ENCODE results near the gene PTPRT. TPM values are rescaled to one million over a fixed set of nuclear protein-coding genes. Genes with fewer than 3 reads are reported as not detected.

Gene PTPRT
- total RNA-seq, 1 donor from 2014 or later: 23.5 TPM

DNA sequence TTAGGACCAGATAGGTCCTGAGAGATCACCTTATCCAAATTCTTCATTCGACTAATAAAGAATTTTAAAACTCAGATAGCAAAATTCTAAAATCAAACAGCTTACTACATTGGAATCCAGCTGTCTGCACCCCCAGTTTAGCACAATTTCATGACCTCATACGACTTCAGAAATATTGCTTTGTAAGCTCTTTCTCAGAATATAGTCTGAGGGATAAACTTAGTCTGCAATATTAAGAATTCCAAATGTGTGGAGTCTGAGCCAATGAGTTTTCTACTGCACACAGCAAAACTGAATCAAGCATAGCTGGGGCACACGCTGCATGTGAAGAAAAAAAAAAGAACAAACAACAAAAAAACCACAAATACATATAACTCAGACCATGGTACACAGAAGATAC is 1029.9 kb downstream of the PTPRT start:
- Histone ChIP-seq H3K36me3 (no peaks in the 10 kb centered on the region), H3K27ac (no peak overlapping the region), H3K4me3 (no peak overlapping the region), H3K27me3 (no peaks in the 10 kb centered on the region), H3K4me1 (no peaks in the 10 kb centered on the region), H3K9me3 (no peaks in the 10 kb centered on the region)
- TF ChIP-seq, protein P1, sequence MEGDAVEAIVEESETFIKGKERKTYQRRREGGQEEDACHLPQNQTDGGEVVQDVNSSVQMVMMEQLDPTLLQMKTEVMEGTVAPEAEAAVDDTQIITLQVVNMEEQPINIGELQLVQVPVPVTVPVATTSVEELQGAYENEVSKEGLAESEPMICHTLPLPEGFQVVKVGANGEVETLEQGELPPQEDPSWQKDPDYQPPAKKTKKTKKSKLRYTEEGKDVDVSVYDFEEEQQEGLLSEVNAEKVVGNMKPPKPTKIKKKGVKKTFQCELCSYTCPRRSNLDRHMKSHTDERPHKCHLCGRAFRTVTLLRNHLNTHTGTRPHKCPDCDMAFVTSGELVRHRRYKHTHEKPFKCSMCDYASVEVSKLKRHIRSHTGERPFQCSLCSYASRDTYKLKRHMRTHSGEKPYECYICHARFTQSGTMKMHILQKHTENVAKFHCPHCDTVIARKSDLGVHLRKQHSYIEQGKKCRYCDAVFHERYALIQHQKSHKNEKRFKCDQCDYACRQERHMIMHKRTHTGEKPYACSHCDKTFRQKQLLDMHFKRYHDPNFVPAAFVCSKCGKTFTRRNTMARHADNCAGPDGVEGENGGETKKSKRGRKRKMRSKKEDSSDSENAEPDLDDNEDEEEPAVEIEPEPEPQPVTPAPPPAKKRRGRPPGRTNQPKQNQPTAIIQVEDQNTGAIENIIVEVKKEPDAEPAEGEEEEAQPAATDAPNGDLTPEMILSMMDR (IDR thresholded peaks at IDR 0.05): no peak
- no peak for DNase-seq (ENCODE audit: low spot score in 2 of 2)
- intact Hi-C loops (cut with DNase I): no loop called here

DNA sequence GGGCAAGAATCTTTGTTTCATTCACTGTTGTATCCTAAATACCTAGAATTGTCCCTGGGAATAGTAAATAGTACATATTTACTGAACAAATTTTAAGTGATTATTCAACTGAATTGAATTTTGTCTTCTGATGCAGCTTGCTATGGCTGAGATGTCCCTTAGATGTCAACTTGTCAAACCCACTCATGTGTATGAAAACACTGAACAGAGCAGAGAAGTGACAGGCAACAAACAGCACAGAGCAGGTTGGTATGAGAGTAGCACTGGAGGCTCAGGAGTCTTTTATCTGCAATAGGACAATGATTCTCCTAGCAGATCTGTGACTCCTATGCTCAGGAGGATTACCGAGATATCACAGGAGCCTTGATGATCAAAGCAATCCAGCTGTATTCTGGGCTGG is 1031.4 kb downstream of the PTPRT start:
- H3K36me3 ChIP-seq: no peaks in the 10 kb centered on the region
- H3K4me3 ChIP-seq: no peak overlapping the region
- intact Hi-C loops (cut with DNase I): no loop called here
- no peaks in the 10 kb centered on the region for H3K4me1 ChIP-seq
- TF ChIP-seq, protein P1 (IDR thresholded peaks at IDR 0.05): no peak
- no peak overlapping the region for H3K27ac ChIP-seq
- H3K27me3 ChIP-seq: no peaks in the 10 kb centered on the region
- no peaks in the 10 kb centered on the region for H3K9me3 ChIP-seq
- DNase-seq (ENCODE audit: low spot score in 2 of 2): no peak

DNA sequence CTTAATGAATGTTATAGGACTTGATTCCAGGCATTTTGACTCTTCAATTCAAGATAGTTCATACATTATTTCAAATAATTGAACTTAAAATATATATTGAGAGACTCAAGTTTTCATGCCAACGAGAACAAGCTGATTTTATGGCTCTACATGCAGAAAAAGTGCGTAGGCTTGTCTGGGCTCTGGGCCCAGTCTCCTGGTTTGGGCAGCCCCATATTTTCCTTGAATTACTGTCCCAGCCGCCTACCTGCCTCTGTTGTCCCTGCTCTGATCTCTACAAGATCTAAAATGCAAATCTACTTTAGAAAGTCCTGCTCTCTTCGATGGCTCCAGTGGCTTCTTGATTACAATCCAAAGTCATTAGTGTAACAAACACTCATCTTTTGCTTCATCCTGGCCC is 1034.1 kb downstream of the PTPRT start:
- H3K27ac ChIP-seq: no peak overlapping the region
- TF ChIP-seq, protein P1 (IDR thresholded peaks at IDR 0.05): no peak
- H3K9me3 ChIP-seq: no peaks in the 10 kb centered on the region
- no peak for DNase-seq (ENCODE audit: low spot score in 2 of 2)
- no peaks in the 10 kb centered on the region for H3K4me1 ChIP-seq
- no peaks in the 10 kb centered on the region for H3K36me3 ChIP-seq
- intact Hi-C loops (cut with DNase I): no loop called here
- no peak overlapping the region for H3K4me3 ChIP-seq
- no peaks in the 10 kb centered on the region for H3K27me3 ChIP-seq

DNA sequence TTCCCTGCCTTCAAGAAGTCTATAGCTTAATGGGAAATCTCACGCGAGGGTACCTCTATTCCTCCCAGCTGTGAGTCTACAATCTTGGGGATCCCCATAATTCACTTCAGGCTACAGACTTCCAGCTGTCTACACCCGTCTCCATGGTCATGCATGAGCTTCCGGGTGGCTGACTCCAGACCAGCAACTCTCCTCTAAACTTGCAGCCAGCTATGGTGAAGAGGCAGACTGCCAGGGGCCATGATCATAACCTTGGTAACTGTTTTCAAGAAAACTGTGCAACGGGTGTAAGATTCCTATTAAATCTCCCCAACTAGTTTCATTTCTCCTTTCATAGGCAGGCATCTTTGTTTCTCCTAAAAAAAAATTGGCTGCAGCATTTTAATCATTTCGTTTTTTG is 1037.1 kb downstream of the PTPRT start:
- Histone ChIP-seq H3K4me3 (no peak overlapping the region), H3K27ac (no peak overlapping the region), H3K9me3 (no peaks in the 10 kb centered on the region), H3K4me1 (no peaks in the 10 kb centered on the region), H3K36me3 (no peaks in the 10 kb centered on the region), H3K27me3 (no peaks in the 10 kb centered on the region)
- DNase-seq (ENCODE audit: low spot score in 2 of 2): no peak
- intact Hi-C loops (cut with DNase I): no loop called here
- TF ChIP-seq, protein P1 (IDR thresholded peaks at IDR 0.05): no peak

DNA sequence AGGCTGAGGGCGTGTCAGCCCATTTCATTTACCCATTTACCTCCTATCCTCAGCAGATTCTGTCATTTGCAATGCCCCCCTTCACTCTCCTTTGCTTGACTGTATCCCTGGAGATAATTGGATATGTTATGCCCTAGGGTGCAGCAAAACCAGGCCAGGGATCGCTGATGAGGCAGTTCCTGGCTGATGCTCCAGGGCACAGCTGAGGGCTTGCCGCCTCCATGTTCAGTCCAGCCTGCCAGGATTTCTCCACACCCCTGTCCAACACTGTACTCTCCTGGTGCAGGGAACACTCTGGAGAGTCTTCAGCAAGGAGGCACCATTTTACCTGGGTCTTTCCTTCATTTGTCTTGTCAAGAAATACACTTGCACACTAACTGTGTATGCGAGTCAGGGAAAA is 1039.5 kb downstream of the PTPRT start:
- TF ChIP-seq, protein P1 (IDR thresholded peaks at IDR 0.05): no peak
- H3K4me3 ChIP-seq: no peak overlapping the region

DNA sequence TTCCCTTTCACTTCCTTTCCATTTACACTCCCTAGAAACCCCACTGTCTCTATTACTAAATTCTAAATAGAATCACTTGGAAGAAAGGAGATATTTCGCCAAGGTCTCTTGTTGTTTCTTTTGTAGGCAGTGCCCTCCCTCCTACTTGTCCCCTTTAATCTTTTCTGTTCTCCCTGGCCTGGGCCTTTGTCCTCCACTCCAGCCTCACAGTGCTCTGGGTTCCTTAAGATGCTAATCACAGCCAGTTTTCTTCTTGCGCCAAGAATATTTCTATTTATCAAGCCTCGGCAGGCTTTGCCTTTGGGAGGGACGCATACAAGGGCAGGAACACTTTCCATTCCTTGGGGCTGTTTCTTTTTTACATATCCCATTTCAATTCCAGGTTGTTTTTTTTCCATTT is 1051.0 kb downstream of the PTPRT start:
- H3K27ac ChIP-seq: no peak overlapping the region
- intact Hi-C loops (cut with DNase I): no loop called here
- no peak overlapping the region for H3K4me3 ChIP-seq
- H3K9me3 ChIP-seq: no peaks in the 10 kb centered on the region
- no peaks in the 10 kb centered on the region for H3K27me3 ChIP-seq
- TF ChIP-seq, protein P1 (IDR thresholded peaks at IDR 0.05): no peak
- H3K36me3 ChIP-seq: no peaks in the 10 kb centered on the region
- no peak for DNase-seq (ENCODE audit: low spot score in 2 of 2)
- no peaks in the 10 kb centered on the region for H3K4me1 ChIP-seq

More for the DNA sequence above, 1039.5 kb downstream of the PTPRT start:
- DNase-seq (ENCODE audit: low spot score in 2 of 2): no peak
- Histone ChIP-seq H3K4me1 (no peaks in the 10 kb centered on the region), H3K27me3 (no peaks in the 10 kb centered on the region), H3K27ac (no peak overlapping the region), H3K36me3 (no peaks in the 10 kb centered on the region), H3K9me3 (no peaks in the 10 kb centered on the region)
- intact Hi-C loops (cut with DNase I): no loop called here
